GM21528 (cell line): ENCODE data around the gene RIN3.

Experiments used
- ATAC-seq: cut with Tn5 transposase; IDR thresholded peaks from one replicate; pipeline ENCODE4 v1.9.1; 2021; ENCODE audit warnings: mild to moderate bottlenecking, moderate library complexity; ENCODE audit not compliant: unreplicated experiment, low FRiP score

The RIN3 gene

GRCh38 chr14:92486881-92487280 is 26.7 kb upstream of the RIN3 start:
- ATAC-seq: no peak

- ATAC-seq: no peak
Observed at GRCh38 chr14:92487513-92488133, 26.0 kb upstream of the RIN3 start.

- ATAC-seq: no peak
Observed at GRCh38 chr14:92489394-92490238, 24.0 kb upstream of the RIN3 start.

GRCh38 chr14:92490239-92490959 is 23.2 kb upstream of the RIN3 start:
- ATAC-seq: no peak

- ATAC-seq: no peak
Observed at GRCh38 chr14:92491782-92492181, 21.8 kb upstream of the RIN3 start.

GRCh38 chr14:92492258-92492657 is 21.3 kb upstream of the RIN3 start:
- no peak for ATAC-seq

- ATAC-seq: no peak
Observed at GRCh38 chr14:92493024-92493423, 20.6 kb upstream of the RIN3 start.

- no peak for ATAC-seq
Observed at GRCh38 chr14:92493492-92493891, 20.1 kb upstream of the RIN3 start.

- no peak for ATAC-seq
Observed at GRCh38 chr14:92494512-92494911, 19.1 kb upstream of the RIN3 start.

GRCh38 chr14:92495027-92495426 is 18.6 kb upstream of the RIN3 start:
- no peak for ATAC-seq

- no peak for ATAC-seq
Observed at GRCh38 chr14:92496191-92496857, 17.3 kb upstream of the RIN3 start.

- ATAC-seq: no peak
Observed at GRCh38 chr14:92497391-92497790, 16.2 kb upstream of the RIN3 start.

GRCh38 chr14:92499234-92499633 is 14.3 kb upstream of the RIN3 start:
- ATAC-seq: no peak

- ATAC-seq: no peak
Observed at GRCh38 chr14:92500491-92500941, 13.1 kb upstream of the RIN3 start.

GRCh38 chr14:92501891-92502351 is 11.7 kb upstream of the RIN3 start:
- ATAC-seq: no peak

GRCh38 chr14:92502541-92503286 is 10.9 kb upstream of the RIN3 start:
- ATAC-seq: no peak

- ATAC-seq: no peak
Observed at GRCh38 chr14:92503756-92504491, 9.7 kb upstream of the RIN3 start.

GRCh38 chr14:92505826-92506225 is 7.8 kb upstream of the RIN3 start:
- no peak for ATAC-seq

- no peak for ATAC-seq
Observed at GRCh38 chr14:92506231-92506630, 7.3 kb upstream of the RIN3 start.
